22Rv1 (cell line): Measurements from ENCODE around the gene DDX41.

ENCODE experiments used
- H3K27ac ChIP-seq: fragments of 450-650 bp; 2 replicates; pipeline ENCODE4 v1.5.1; 2017
- CTCF ChIP-seq: fragments of 450-650 bp; IDR thresholded peaks from 2 replicates; pipeline ENCODE4 v1.5.1; 2017; ENCODE audit warnings: mild to moderate bottlenecking
- ZFX ChIP-seq: fragments of 450-650 bp; IDR thresholded peaks from 2 replicates; pipeline ENCODE4 v1.6.1; 2017; ENCODE audit warnings: antibody characterized with exemption, borderline replicate concordance

The DDX41 gene

GRCh38 chr5:177466861-177467260 lies 49.9 kb downstream of the DDX41 start:
- no peak overlapping the region for H3K27ac ChIP-seq
- no peak for TF ChIP-seq CTCF
- no peak for TF ChIP-seq ZFX

- TF ChIP-seq CTCF, result no peak
- no peak for TF ChIP-seq ZFX
- H3K27ac ChIP-seq, result no peak overlapping the region
Measured at GRCh38 chr5:177465044-177465443, 51.7 kb downstream of the DDX41 start.

GRCh38 chr5:177462021-177462670 lies 54.6 kb downstream of the DDX41 start:
- TF ChIP-seq ZFX (no peak), CTCF (no peak)

More at GRCh38 chr5:177462021-177462670, 54.6 kb downstream of the DDX41 start:
- H3K27ac ChIP-seq, result no peak overlapping the region
